Urinary bladder (tissue), 4 donors: Measurements from ENCODE around the gene NNT. TPM values are rescaled to one million over a fixed set of nuclear protein-coding genes. Genes with fewer than 3 reads are reported as not detected.
A peak's percentile ranks its signal among the peaks of the same experiment; 100 is the strongest.

ENCODE experiments used
- DNase-seq: peaks from one replicate; pipeline ENCODE4 v3.0.0-alpha.2; 2015; ENCODE audit errors: extremely low spot score
- H3K27ac ChIP-seq: one replicate; pipeline ENCODE4 v1.5.1; 2013; ENCODE audit warnings: low read depth, mild to moderate bottlenecking, moderate library complexity
- H3K36me3 ChIP-seq: one replicate; pipeline ENCODE4 v1.6.1; 2013; ENCODE audit warnings: mild to moderate bottlenecking, moderate library complexity; ENCODE audit not compliant: insufficient read depth
- H3K4me1 ChIP-seq: one replicate; pipeline ENCODE4 v1.6.1; 2013; ENCODE audit warnings: mild to moderate bottlenecking, moderate library complexity; ENCODE audit not compliant: insufficient read depth
- H3K4me3 ChIP-seq: one replicate; pipeline ENCODE4 v1.5.1; 2013; ENCODE audit warnings: low read depth, low read length
- WGBS: extraction: QIAGEN DNeasy Blood & Tissue Kit; methylation state at CpG from one replicate; pipeline ENCODE4 v1.1.7; 2013; 5-methylcytosine and 5-hydroxymethylcytosine counted together
- polyA plus RNA-seq: library from polyadenylated mRNA; stranded (reverse); fragments of 200-250 nt; gene quantifications from one replicate; pipeline ENCODE4 v1.2.3, GENCODE V29; 2013
- total RNA-seq: library from RNA; depleted of rRNA; stranded (reverse); fragments of >200 nt; gene quantifications from one replicate; pipeline ENCODE4 v1.2.3, GENCODE V29; 2014
- donor health status: healthy with polysubstance abuse.
- donor health status: healthy.

Gene NNT
- total and polyA plus RNA-seq, 2 donors: 34.6 to 118 TPM

GRCh38 chr5:43622074-43622473 is 19.1 kb downstream of the NNT start:
- no peaks in the 10 kb centered on the region for H3K4me1 ChIP-seq
- no peak for DNase-seq
- no peak overlapping the region for H3K27ac ChIP-seq
- no peak overlapping the region for H3K4me3 ChIP-seq
- H3K36me3 ChIP-seq: peaks cover 3% of the 10 kb centered on the region
- WGBS: 96% methylated on average over 3 of the region's 3 CpGs

DNA sequence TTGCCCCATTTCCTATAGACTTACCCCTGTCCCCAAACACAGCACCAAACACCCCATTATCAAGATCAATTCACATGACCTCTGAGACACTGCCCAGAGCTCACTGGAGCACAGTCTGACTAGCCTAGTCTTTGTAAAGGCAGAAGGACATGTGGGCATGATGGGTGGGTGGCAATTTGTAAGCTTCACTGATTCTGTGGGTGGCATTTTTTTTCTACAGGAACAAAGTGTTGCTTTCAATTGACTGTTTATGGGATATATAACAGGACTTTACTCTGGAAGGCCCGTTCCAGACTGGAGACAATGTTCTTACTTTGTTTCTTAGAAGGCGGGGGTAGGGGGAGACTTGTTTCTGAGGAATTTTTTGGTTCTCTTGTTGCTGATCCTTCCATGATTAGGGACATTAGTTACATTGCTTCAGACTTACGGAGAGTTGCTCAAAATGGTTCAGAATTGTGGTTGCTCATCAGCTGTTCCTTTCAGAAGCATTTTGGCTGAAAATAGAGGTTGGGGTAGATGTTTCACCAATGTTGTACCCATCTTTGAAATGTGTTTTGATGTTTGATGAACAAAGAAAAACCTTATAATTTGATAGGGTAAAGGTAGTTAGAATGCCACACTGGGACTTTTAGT is 20.2 kb downstream of the NNT start:
- WGBS: 86% methylated on average over 3 of the region's 3 CpGs
- no peak for DNase-seq
- peaks cover 1% of the 10 kb centered on the region for H3K36me3 ChIP-seq
- H3K4me1 ChIP-seq: no peaks in the 10 kb centered on the region
- no peak overlapping the region for H3K27ac ChIP-seq
- no peak overlapping the region for H3K4me3 ChIP-seq

DNA sequence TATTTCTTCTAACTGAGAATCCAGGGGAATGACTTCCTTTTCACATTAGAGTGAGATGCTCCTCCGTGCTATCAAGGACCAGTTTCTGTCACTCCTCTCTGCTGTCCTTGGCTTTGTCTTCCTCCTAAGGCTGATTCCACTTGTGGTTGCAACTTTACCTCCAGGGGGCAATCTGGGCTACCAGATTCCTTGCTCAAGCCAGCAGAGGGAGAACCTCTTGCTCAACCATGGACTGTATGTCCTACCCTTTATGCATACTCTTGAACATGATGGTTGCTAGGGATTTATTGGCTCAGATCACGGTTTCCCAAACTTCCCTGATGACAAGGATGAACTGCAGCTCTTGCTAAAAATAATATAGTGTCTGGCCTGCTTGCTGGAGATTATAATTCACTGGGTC is 24.0 kb downstream of the NNT start:
- Histone ChIP-seq H3K27ac (no peak overlapping the region), H3K4me1 (no peaks in the 10 kb centered on the region), H3K36me3 (peaks cover 1% of the 10 kb centered on the region), H3K4me3 (no peak overlapping the region)
- WGBS: 73% methylated on average over 2 of the region's 2 CpGs
- no peak for DNase-seq

- Histone ChIP-seq H3K4me1 (no peaks in the 10 kb centered on the region), H3K36me3 (no peaks in the 10 kb centered on the region), H3K27ac (no peak overlapping the region), H3K4me3 (no peak overlapping the region)
- 38% methylated on average over 5 of the region's 5 CpGs for WGBS
- peak; percentile 17 for DNase-seq
Measured at GRCh38 chr5:43631182-43631910, 28.4 kb downstream of the NNT start.

DNA sequence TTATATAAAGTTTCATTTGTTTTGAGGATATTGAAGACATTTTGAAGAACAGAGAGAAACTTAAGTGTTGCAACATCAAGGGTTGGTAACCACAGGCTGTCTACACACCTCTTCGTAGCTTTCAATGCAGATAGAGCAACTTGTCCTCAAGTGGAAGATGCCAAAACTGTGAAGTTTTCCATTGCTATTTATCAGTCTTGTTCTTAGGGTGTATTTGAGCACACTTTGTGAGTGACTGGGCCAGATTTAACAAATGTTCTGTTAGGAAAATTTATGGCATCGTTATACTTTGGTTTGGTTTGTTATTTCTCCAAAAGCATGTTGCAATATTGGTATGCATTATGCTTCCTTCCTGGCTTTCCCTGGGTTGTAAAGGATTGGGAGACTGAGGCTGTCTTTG is 31.6 kb downstream of the NNT start:
- DNase-seq: no peak
- Histone ChIP-seq H3K36me3 (no peaks in the 10 kb centered on the region), H3K27ac (no peak overlapping the region), H3K4me1 (no peaks in the 10 kb centered on the region), H3K4me3 (no peak overlapping the region)
- 93% methylated on average over 2 of the region's 2 CpGs for WGBS

- Histone ChIP-seq H3K36me3 (no peaks in the 10 kb centered on the region), H3K4me1 (no peaks in the 10 kb centered on the region), H3K4me3 (no peak overlapping the region), H3K27ac (no peak overlapping the region)
- no peak for DNase-seq
Measured at GRCh38 chr5:43635374-43635773, 32.4 kb downstream of the NNT start.

DNA sequence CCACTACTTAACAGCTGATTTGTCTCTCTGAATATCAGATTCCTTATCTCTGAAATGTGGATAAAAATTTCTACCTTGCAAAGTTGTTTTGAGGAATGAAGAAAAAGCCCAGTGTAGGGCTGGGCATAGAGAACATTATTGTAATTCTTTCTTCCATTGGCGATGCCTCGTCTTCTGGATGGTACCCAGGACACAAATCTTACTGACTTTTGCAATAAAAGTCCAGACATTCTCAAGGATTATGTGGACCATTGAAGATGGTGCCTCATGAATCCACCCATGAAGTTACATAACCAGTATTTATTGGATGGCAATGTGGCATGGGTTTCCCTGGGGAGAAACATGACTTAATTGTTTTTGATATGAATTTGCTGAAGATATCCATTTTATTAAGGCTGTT is 33.1 kb downstream of the NNT start:
- Histone ChIP-seq H3K4me3 (no peak overlapping the region), H3K36me3 (no peaks in the 10 kb centered on the region), H3K4me1 (no peaks in the 10 kb centered on the region), H3K27ac (no peak overlapping the region)
- WGBS: 50% methylated on average over 2 of the region's 2 CpGs
- DNase-seq: no peak

DNA sequence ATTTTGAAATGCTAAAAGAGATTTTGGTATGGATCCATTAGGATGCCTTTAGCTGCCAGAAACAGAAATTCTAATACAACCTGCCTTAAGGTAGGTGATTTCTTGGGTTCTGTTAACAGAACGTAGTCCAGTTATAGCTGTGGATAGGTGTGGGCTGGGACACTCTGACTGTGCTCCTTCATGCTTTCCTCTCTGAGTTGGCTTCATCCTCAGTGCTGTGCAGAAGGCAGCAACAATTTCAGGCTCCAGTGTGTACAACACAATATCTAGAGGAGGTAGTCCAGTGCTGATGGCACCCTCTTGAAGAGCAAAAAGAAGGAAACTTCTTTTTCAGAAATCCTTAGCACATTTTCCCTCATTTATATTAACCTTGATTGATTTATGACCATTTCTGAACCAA is 34.4 kb downstream of the NNT start:
- Histone ChIP-seq H3K4me3 (no peak overlapping the region), H3K27ac (no peak overlapping the region), H3K4me1 (no peaks in the 10 kb centered on the region), H3K36me3 (no peaks in the 10 kb centered on the region)
- DNase-seq: no peak
- 91% methylated on average over 1 of the region's 1 CpG for WGBS

- no peaks in the 10 kb centered on the region for H3K36me3 ChIP-seq
- no peaks in the 10 kb centered on the region for H3K4me1 ChIP-seq
- no peak overlapping the region for H3K4me3 ChIP-seq
- no peak overlapping the region for H3K27ac ChIP-seq
- no peak for DNase-seq
- WGBS: 88% methylated on average over 2 of the region's 2 CpGs
Measured at GRCh38 chr5:43638107-43638506, 35.1 kb downstream of the NNT start.

DNA sequence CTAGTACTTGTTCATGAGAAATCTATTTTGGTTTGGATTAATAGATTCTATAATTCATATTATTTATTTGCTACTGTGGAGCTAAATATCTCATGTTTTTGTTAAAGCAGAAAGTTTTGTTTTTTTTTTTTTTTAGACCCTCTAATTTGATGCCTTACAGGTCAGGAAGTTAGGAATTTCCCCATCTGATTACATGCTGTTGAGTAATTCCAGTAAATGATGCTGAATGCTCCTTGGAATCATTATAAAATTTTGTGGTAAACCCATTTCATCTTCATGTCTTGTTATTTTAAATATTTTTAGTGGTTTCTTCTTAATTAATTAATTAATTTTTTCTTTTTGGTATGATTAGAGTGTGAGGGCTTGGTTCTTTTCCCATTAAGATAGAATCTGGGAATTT is 35.6 kb downstream of the NNT start:
- H3K4me1 ChIP-seq: no peaks in the 10 kb centered on the region
- no peaks in the 10 kb centered on the region for H3K36me3 ChIP-seq
- no peak for DNase-seq
- no peak overlapping the region for H3K4me3 ChIP-seq
- H3K27ac ChIP-seq: no peak overlapping the region

DNA sequence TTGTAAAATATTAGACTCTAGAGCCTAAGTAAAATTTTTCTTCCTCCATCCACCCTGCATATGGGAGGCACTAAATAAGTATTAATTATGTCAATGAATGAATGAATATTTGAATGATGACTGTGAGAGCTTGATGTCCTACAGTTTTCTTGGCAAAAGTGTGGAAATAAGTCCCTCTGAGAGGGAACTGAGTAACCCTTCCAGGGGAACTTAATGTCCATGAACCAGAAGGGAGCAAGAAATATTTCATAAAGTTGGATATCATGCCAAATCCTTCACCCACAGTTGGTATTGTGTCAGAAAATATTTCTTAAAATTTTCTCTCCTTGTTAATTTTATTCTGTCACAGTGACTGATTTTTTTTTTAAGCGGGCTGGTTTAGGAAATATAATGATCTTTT is 36.6 kb downstream of the NNT start:
- no peak for DNase-seq
- H3K4me3 ChIP-seq: no peak overlapping the region
- H3K27ac ChIP-seq: no peak overlapping the region
- no peaks in the 10 kb centered on the region for H3K4me1 ChIP-seq
- H3K36me3 ChIP-seq: no peaks in the 10 kb centered on the region
- 97% methylated on average over 1 of the region's 1 CpG for WGBS

GRCh38 chr5:43642428-43642827 is 39.4 kb downstream of the NNT start:
- Histone ChIP-seq H3K4me1 (no peaks in the 10 kb centered on the region), H3K4me3 (no peak overlapping the region), H3K36me3 (peaks cover 1% of the 10 kb centered on the region), H3K27ac (no peak overlapping the region)
- DNase-seq: no peak
- 89% methylated on average over 2 of the region's 2 CpGs for WGBS

DNA sequence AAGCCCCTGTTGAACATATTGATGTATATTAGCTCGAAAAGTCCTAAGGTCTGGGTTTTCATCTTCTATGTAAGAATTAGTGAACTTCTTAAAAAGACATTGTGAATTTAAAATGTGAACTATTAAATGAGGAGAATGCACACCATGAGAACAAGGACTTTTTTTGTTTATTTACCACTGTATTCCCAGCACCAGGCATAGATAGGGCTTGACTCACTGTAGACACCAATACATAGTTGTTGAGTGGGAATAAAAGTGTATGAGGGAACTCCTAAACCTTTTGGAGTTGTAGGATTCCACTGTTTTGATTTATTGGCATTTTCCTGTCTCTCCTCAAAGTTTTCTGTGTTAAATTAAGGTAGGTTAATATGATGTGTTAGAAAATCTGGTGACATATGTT is 40.3 kb downstream of the NNT start:
- DNase-seq: no peak
- 88% methylated on average over 1 of the region's 1 CpG for WGBS
- H3K36me3 ChIP-seq: peaks cover 1% of the 10 kb centered on the region
- no peak overlapping the region for H3K4me3 ChIP-seq
- no peak overlapping the region for H3K27ac ChIP-seq
- no peaks in the 10 kb centered on the region for H3K4me1 ChIP-seq

GRCh38 chr5:43643750-43644149 is 40.8 kb downstream of the NNT start:
- 74% methylated on average over 2 of the region's 2 CpGs for WGBS
- Histone ChIP-seq H3K27ac (no peak overlapping the region), H3K4me1 (no peaks in the 10 kb centered on the region), H3K36me3 (peaks cover 1% of the 10 kb centered on the region), H3K4me3 (no peak overlapping the region)
- no peak for DNase-seq
